GM12865 (cell line): ENCODE results near the gene ENAH.

Source experiments
- DNase-seq: peaks from one replicate; pipeline ENCODE4 v3.0.0; 2010; ENCODE audit warnings: low read depth
- H3K4me3 ChIP-seq: 2 replicates; pipeline ENCODE4 v1.5.1; 2011; ENCODE audit warnings: mild to moderate bottlenecking, low read depth, low read length, control low read depth
- TF ChIP-seq, protein P1 (sequence below): IDR thresholded peaks from 2 replicates; pipeline ENCODE4 v1.5.1; 2011; ENCODE audit warnings: low read length, control low read depth, low read depth, inconsistent platforms; ENCODE audit not compliant: insufficient read depth; ENCODE audit errors: missing control alignments

ENAH gene

GRCh38 chr1:225523263-225523950, 129.5 kb downstream of the ENAH start:
- TF ChIP-seq, protein P1, sequence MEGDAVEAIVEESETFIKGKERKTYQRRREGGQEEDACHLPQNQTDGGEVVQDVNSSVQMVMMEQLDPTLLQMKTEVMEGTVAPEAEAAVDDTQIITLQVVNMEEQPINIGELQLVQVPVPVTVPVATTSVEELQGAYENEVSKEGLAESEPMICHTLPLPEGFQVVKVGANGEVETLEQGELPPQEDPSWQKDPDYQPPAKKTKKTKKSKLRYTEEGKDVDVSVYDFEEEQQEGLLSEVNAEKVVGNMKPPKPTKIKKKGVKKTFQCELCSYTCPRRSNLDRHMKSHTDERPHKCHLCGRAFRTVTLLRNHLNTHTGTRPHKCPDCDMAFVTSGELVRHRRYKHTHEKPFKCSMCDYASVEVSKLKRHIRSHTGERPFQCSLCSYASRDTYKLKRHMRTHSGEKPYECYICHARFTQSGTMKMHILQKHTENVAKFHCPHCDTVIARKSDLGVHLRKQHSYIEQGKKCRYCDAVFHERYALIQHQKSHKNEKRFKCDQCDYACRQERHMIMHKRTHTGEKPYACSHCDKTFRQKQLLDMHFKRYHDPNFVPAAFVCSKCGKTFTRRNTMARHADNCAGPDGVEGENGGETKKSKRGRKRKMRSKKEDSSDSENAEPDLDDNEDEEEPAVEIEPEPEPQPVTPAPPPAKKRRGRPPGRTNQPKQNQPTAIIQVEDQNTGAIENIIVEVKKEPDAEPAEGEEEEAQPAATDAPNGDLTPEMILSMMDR: no peak
- H3K4me3 ChIP-seq: no peak overlapping the region

GRCh38 chr1:225522588-225523262, 130.2 kb downstream of the ENAH start:
- DNase-seq: no peak
- no peak overlapping the region for H3K4me3 ChIP-seq
- TF ChIP-seq, protein P1: no peak

More at GRCh38 chr1:225523263-225523950, 129.5 kb downstream of the ENAH start:
- DNase-seq: no peak

- H3K4me3 ChIP-seq: no peak overlapping the region
- no peak for DNase-seq
- TF ChIP-seq, protein P1: no peak
These were observed 132.2 kb downstream of the ENAH start for GRCh38 chr1:225520587-225521227.

- TF ChIP-seq, protein P1: no peak
These were observed 133.6 kb downstream of the ENAH start for GRCh38 chr1:225519166-225519863.

DNA sequence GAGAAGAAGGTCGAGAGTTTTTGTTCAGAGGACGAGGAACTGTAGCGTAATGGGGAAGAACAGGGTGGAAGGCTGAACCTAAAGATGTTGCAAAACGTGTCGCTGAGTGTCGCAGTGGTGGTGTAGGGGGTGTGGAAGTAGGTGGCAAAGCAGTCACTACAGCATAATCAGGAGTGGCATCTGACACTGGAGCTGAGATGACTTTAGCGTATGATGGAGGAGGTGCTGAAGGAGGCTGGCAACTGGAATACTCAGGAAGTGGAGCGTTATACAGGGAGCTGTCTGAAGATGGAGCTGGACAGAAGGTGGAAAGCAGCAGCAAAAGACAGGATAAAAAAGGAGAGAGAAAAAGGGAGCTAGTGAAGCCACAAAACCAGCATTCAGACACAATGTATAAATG, 135.2 kb downstream of the ENAH start:
- TF ChIP-seq, protein P1: no peak
- H3K4me3 ChIP-seq: no peak overlapping the region
- no peak for DNase-seq

More at GRCh38 chr1:225519166-225519863, 133.6 kb downstream of the ENAH start:
- DNase-seq: no peak
- no peak overlapping the region for H3K4me3 ChIP-seq

GRCh38 chr1:225517221-225517620, 135.7 kb downstream of the ENAH start:
- H3K4me3 ChIP-seq: no peak overlapping the region
- TF ChIP-seq, protein P1: no peak
- no peak for DNase-seq
